NOMO-1 treated with DMSO at 0.1 percent for 48 hours (cell line): ENCODE results near the gene LMBR1L.
A peak's percentile ranks its signal among the peaks of the same experiment; 100 is the strongest.
"Not testable (repeated sequence)": the region's sequence is repeated elsewhere in the genome, so short reads cannot be mapped to it uniquely, and the experiment has no call there.

Experiments used
- DNase-seq: peaks from one replicate; lab custom pipeline; 2025; ENCODE audit not compliant: unreplicated experiment; lab: John Stamatoyannopoulos, UW

LMBR1L gene

GRCh38 chr12:49088150-49088931, 22.3 kb downstream of the LMBR1L start:
- DNase-seq = peak; percentile 76

- DNase-seq = no peak
Observed at GRCh38 chr12:49086116-49086515, 24.5 kb downstream of the LMBR1L start.

GRCh38 chr12:49084438-49084837, 26.2 kb downstream of the LMBR1L start:
- no peak for DNase-seq

- DNase-seq = no peak
Observed at GRCh38 chr12:49079793-49080192, 30.9 kb downstream of the LMBR1L start.

- DNase-seq = no peak
Observed at GRCh38 chr12:49070971-49071370, 39.7 kb downstream of the LMBR1L start.

GRCh38 chr12:49069507-49070346, 40.9 kb downstream of the LMBR1L start, which contains the start of gene RHEBL1:
TSS of gene RHEBL1 (minus strand) at chr12:49069979. CDS start at chr12:49069785, 194 bp downstream.
- peak; percentile 98 for DNase-seq

- DNase-seq = no peak
Observed at GRCh38 chr12:49068879-49069506, 41.7 kb downstream of the LMBR1L start.

- DNase-seq = no peak
Observed at GRCh38 chr12:49066120-49066519, 44.5 kb downstream of the LMBR1L start.

- DNase-seq = no peak
Observed at GRCh38 chr12:49064767-49065152, 45.9 kb downstream of the LMBR1L start.

GRCh38 chr12:49061916-49062315, 48.7 kb downstream of the LMBR1L start:
- not testable (repeated sequence) for DNase-seq

- no peak for DNase-seq
Observed at GRCh38 chr12:49061157-49061650, 49.4 kb downstream of the LMBR1L start.

- peak; percentile 90 for DNase-seq
Observed at GRCh38 chr12:49060237-49061156, 50.1 kb downstream of the LMBR1L start, which contains the start of gene KMT2D. TSS of gene KMT2D (minus strand) at chr12:49060794. CDS start at chr12:49055324, 5,470 bp downstream.

GRCh38 chr12:49059299-49060171, 51.1 kb downstream of the LMBR1L start:
- peak; percentile 9 for DNase-seq

GRCh38 chr12:49059045-49059298, 51.7 kb downstream of the LMBR1L start:
- DNase-seq = no peak

- no peak for DNase-seq
Observed at GRCh38 chr12:49058366-49059044, 52.1 kb downstream of the LMBR1L start.

GRCh38 chr12:49057888-49058287, 52.8 kb downstream of the LMBR1L start:
- no peak for DNase-seq

GRCh38 chr12:49055978-49056754, 54.5 kb downstream of the LMBR1L start:
- peak; percentile 93 for DNase-seq

- DNase-seq = no peak
Observed at GRCh38 chr12:49055092-49055491, 55.6 kb downstream of the LMBR1L start.
